Gastroesophageal sphincter (tissue), 4 donors: ENCODE data around the gene UBE2O. TPM values are rescaled to one million over a fixed set of nuclear protein-coding genes. Genes with fewer than 3 reads are reported as not detected.
"Not testable (repeated sequence)": the region's sequence is repeated elsewhere in the genome, so short reads cannot be mapped to it uniquely, and the experiment has no call there.

Experiments used
- ATAC-seq: fragments of 150-250 bp; one replicate; pipeline ENCODE4 v1.9.1; 2016; ENCODE audit warnings: mild to moderate bottlenecking, moderate library complexity
- H3K27ac ChIP-seq, 4 donors: fragments of 200-600 bp; sonication (generic) in 3 of 4; 1 replicate in 3 of 4; 2 replicates in 1 of 4; pipeline ENCODE4 v1.5.1; 2016 to 2019
- H3K27me3 ChIP-seq: fragments of 200-600 bp; sonication (generic); one replicate; pipeline ENCODE4 v1.5.1; 2019
- H3K36me3 ChIP-seq, 2 donors: fragments of 200-600 bp; sonication (generic); one replicate each; pipeline ENCODE4 v1.5.1; 2019; ENCODE audit warnings: control low read depth in 1 of 2
- H3K4me1 ChIP-seq, 3 donors: fragments of 200-600 bp; sonication (generic); 1 replicate in 2 of 3; 2 replicates in 1 of 3; pipeline ENCODE4 v1.5.1; 2016 to 2019; ENCODE audit warnings: control low read depth in 2 of 3
- H3K4me3 ChIP-seq, 2 donors: fragments of 200-600 bp; sonication (generic); one replicate each; pipeline ENCODE4 v1.5.1; 2019; ENCODE audit warnings: mild to moderate bottlenecking in 1 of 2, moderate library complexity in 1 of 2
- H3K9me3 ChIP-seq, 3 donors: fragments of 200-600 bp; sonication (generic); one replicate each; pipeline ENCODE4 v1.5.1; 2017 to 2019; ENCODE audit warnings: control low read depth in 2 of 3
- CTCF ChIP-seq, 4 experiments: fragments of 200-600 bp in 2 of 4; fragments of 450-650 bp in 2 of 4; sonication (generic) in 1 of 4; IDR thresholded peaks; one replicate each; pipeline ENCODE4 v1.5.1; 2017 to 2019; ENCODE audit warnings: antibody characterized with exemption in 4 of 4, mild to moderate bottlenecking in 2 of 4, moderate library complexity in 2 of 4
- EP300 ChIP-seq: sonication (generic); formaldehyde crosslinking; IDR thresholded peaks from one replicate; pipeline ENCODE4 v1.6.1; 2017; ENCODE audit warnings: antibody characterized with exemption, mild to moderate bottlenecking
- POLR2A ChIP-seq, 2 donors: fragments of 450-650 bp; IDR thresholded peaks; one replicate each; pipeline ENCODE4 v1.6.1; 2017; ENCODE audit warnings: antibody characterized with exemption in 2 of 2, mild to moderate bottlenecking in 2 of 2, moderate library complexity in 1 of 2
- POLR2AphosphoS5 ChIP-seq: sonication (generic); formaldehyde crosslinking; IDR thresholded peaks from one replicate; pipeline ENCODE4 v1.6.1; 2017; ENCODE audit warnings: antibody characterized with exemption
- WGBS, 2 donors: methylation state at CpG; one replicate each; pipeline ENCODE4 v1.1.5; 2018; ENCODE audit warnings: low coverage in 1 of 2; 5-methylcytosine and 5-hydroxymethylcytosine counted together
- total RNA-seq, 4 donors: library from RNA; depleted of rRNA; stranded (reverse); fragments of >200 nt; gene quantifications; one replicate each; pipeline ENCODE4 v1.1.0, GENCODE V29; 2016

The UBE2O gene
- total RNA-seq, 4 donors from 2014 or later = 13.0 to 19.8 (median 15.2) TPM

- Histone ChIP-seq H3K27ac (no peak overlapping the region), H3K4me3 (no peak overlapping the region), H3K27me3 (no peaks in the 10 kb centered on the region), H3K4me1 (peaks cover 0 to 34% (median 9%) of the 10 kb centered on the region in 3 donors), H3K9me3 (no peaks in the 10 kb centered on the region), H3K36me3 (no peaks in the 10 kb centered on the region)
- TF ChIP-seq EP300 (no peak), CTCF (IDR thresholded peaks at IDR 0.05) (no peak), POLR2A (IDR thresholded peaks at IDR 0.05) (no peak)
- ATAC-seq = no peak
- WGBS, 2 donors = 73% methylated on average over 2 of the region's 3 CpGs; no CpG with 5 or more reads in 1 of the 2 donors
These were observed 86.7 kb downstream of the UBE2O start for GRCh38 chr17:76366247-76366646.

GRCh38 chr17:76365256-76365903 is 87.6 kb downstream of the UBE2O start:
- WGBS, 2 donors = 63 to 100% methylated on average over 1 to 12 of the region's 12 CpGs
- Histone ChIP-seq H3K36me3 (no peaks in the 10 kb centered on the region), H3K9me3 (no peaks in the 10 kb centered on the region), H3K27ac (no peak overlapping the region), H3K4me3 (no peak overlapping the region), H3K4me1 (peaks cover 0 to 35% (median 9%) of the 10 kb centered on the region in 3 donors), H3K27me3 (no peaks in the 10 kb centered on the region)
- TF ChIP-seq EP300 (no peak), POLR2A (IDR thresholded peaks at IDR 0.05) (no peak), CTCF (IDR thresholded peaks at IDR 0.05) (no peak), POLR2AphosphoS5 (no peak)
- ATAC-seq = no peak

GRCh38 chr17:76363107-76363842 is 89.7 kb downstream of the UBE2O start:
- Histone ChIP-seq H3K4me1 (peaks cover 0 to 26% (median 9%) of the 10 kb centered on the region in 3 donors), H3K36me3 (no peaks in the 10 kb centered on the region), H3K27ac (peak overlapping the region in 1 of 4 donors; percentile 75), H3K27me3 (no peaks in the 10 kb centered on the region), H3K9me3 (no peaks in the 10 kb centered on the region), H3K4me3 (no peak overlapping the region)
- WGBS, 2 donors = 80 to 87% methylated on average over 9 to 11 of the region's 11 CpGs
- ATAC-seq = no peak
- TF ChIP-seq CTCF (IDR thresholded peaks at IDR 0.05) (no peak), POLR2AphosphoS5 (no peak), POLR2A (IDR thresholded peaks at IDR 0.05) (no peak), EP300 (no peak)

GRCh38 chr17:76360461-76360860 is 92.5 kb downstream of the UBE2O start:
- no peak for ATAC-seq
- TF ChIP-seq POLR2AphosphoS5 = no peak
- no peak for TF ChIP-seq EP300
- TF ChIP-seq POLR2A (IDR thresholded peaks at IDR 0.05) = no peak
- TF ChIP-seq CTCF (IDR thresholded peaks at IDR 0.05) = no peak
- H3K9me3 ChIP-seq = no peaks in the 10 kb centered on the region
- H3K27ac ChIP-seq = peak overlapping the region in 2 of 4 donors; percentile 70 to 75
- H3K27me3 ChIP-seq = no peaks in the 10 kb centered on the region
- H3K4me3 ChIP-seq = no peak overlapping the region
- 58 to 63% methylated on average over 2 of the region's 2 CpGs for WGBS, 2 donors
- H3K36me3 ChIP-seq = no peaks in the 10 kb centered on the region
- peaks cover 0 to 26% (median 9%) of the 10 kb centered on the region in 3 donors for H3K4me1 ChIP-seq

GRCh38 chr17:76359776-76360175 is 93.2 kb downstream of the UBE2O start:
- not testable (repeated sequence) for H3K4me3 ChIP-seq, H3K27ac ChIP-seq, H3K9me3 ChIP-seq, H3K27me3 ChIP-seq, ATAC-seq, H3K36me3 ChIP-seq
- peaks cover 0 to 27% (median 9%) of the 10 kb centered on the region in 3 donors for H3K4me1 ChIP-seq
- 84 to 94% methylated on average over 3 to 6 of the region's 6 CpGs for WGBS, 2 donors
